BJ (cell line): ENCODE results near the gene PLPP1. TPM values are rescaled to one million over a fixed set of nuclear protein-coding genes. Genes with fewer than 3 reads are reported as not detected.

Experiments used
- CTCF ChIA-PET: fragments of 350-600 bp; formaldehyde crosslinking; extraction: SDS; loops from one replicate; lab custom pipeline; 2021; ENCODE audit warnings: antibody characterized with exemption, inconsistent platforms; lab: Yijun Ruan, JAX
- POLR2A ChIA-PET: fragments of 300-600 bp; sonication (Branson Sonifier 250); formaldehyde crosslinking; extraction: SDS; loops from one replicate; lab custom pipeline; 2021; ENCODE audit warnings: antibody characterized with exemption; lab: Charles Lee
- DNase-seq: peaks from one replicate; pipeline ENCODE4 v3.0.0-alpha.2; 2011; ENCODE audit warnings: low read depth
- H3K27me3 ChIP-seq: 2 replicates; pipeline ENCODE4 v1.6.0; 2011; ENCODE audit warnings: low read length; ENCODE audit not compliant: control insufficient read depth, insufficient read depth
- H3K36me3 ChIP-seq: 2 replicates; pipeline ENCODE4 v1.5.1; 2011; ENCODE audit warnings: low read length; ENCODE audit not compliant: control insufficient read depth, insufficient read depth
- H3K4me3 ChIP-seq: 2 replicates; pipeline ENCODE4 v1.5.1; 2011; ENCODE audit warnings: low read depth, mild to moderate bottlenecking, control low read depth, low read length
- polyA plus RNA-seq: library from polyadenylated mRNA; depleted of rRNA; stranded (reverse); fragments of >200 nt; gene quantifications from 2 replicates; pipeline ENCODE4 v1.2.3, GENCODE V29; 2011
- TF ChIP-seq, protein P1 (sequence below): IDR thresholded peaks from 2 replicates; pipeline ENCODE4 v1.5.1; 2011; ENCODE audit warnings: low read depth, mild to moderate bottlenecking, control low read depth, inconsistent platforms, low read length, moderate library complexity; ENCODE audit not compliant: insufficient read depth

Gene PLPP1
- polyA plus RNA-seq, 1 experiment = 43.1 TPM

- no peak for DNase-seq
- CTCF ChIA-PET = interaction anchor here (0.6 kb wide), 1 partner anchor 59 kb away, joined by 3 read pairs; no protein-coding TSS in a partner anchor
Measured at GRCh38 chr5:55530669-55531068, 4.1 kb downstream of the PLPP1 start.

GRCh38 chr5:55524816-55525215 is 9.9 kb downstream of the PLPP1 start:
- ChIA-PET CTCF (no interaction called here), POLR2A (no interaction called here)
- Histone ChIP-seq H3K36me3 (no peaks in the 10 kb centered on the region), H3K4me3 (no peak overlapping the region), H3K27me3 (no peaks in the 10 kb centered on the region)
- TF ChIP-seq, protein P1, sequence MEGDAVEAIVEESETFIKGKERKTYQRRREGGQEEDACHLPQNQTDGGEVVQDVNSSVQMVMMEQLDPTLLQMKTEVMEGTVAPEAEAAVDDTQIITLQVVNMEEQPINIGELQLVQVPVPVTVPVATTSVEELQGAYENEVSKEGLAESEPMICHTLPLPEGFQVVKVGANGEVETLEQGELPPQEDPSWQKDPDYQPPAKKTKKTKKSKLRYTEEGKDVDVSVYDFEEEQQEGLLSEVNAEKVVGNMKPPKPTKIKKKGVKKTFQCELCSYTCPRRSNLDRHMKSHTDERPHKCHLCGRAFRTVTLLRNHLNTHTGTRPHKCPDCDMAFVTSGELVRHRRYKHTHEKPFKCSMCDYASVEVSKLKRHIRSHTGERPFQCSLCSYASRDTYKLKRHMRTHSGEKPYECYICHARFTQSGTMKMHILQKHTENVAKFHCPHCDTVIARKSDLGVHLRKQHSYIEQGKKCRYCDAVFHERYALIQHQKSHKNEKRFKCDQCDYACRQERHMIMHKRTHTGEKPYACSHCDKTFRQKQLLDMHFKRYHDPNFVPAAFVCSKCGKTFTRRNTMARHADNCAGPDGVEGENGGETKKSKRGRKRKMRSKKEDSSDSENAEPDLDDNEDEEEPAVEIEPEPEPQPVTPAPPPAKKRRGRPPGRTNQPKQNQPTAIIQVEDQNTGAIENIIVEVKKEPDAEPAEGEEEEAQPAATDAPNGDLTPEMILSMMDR = no peak
- DNase-seq = no peak

More at GRCh38 chr5:55530669-55531068, 4.1 kb downstream of the PLPP1 start:
- H3K36me3 ChIP-seq = no peaks in the 10 kb centered on the region
- no peaks in the 10 kb centered on the region for H3K27me3 ChIP-seq
- no peak overlapping the region for H3K4me3 ChIP-seq
- POLR2A ChIA-PET = no interaction called here
- TF ChIP-seq, protein P1 = no peak

- no peak for DNase-seq
- H3K4me3 ChIP-seq = no peak overlapping the region
- no peaks in the 10 kb centered on the region for H3K27me3 ChIP-seq
- POLR2A ChIA-PET = no interaction called here
- no peaks in the 10 kb centered on the region for H3K36me3 ChIP-seq
- CTCF ChIA-PET = interaction anchor here (0.6 to 1.6 kb wide), 3 partner anchors 29 to 297 kb away, joined by 3 read pairs; no protein-coding TSS in a partner anchor
- TF ChIP-seq, protein P1 = no peak
Measured at GRCh38 chr5:55523293-55523692, 11.5 kb downstream of the PLPP1 start.

DNA sequence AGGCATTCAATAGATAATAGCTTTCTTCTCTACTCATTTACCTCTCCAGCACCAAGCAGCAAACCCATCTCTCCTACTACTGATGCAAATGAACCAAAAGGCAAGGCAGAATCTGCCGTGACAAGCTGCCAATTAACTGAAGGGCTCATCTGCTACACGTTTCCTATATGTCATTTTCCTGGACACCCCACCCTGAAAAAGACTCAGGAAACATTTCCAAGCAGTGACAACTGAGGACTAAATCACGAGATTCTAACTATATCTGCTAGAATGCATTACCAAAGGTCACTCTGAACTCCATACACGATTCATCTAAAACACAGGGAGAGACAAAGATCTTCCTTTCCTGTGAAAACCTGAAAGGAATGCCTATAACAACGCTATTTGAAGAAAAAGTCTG is 12.9 kb downstream of the PLPP1 start:
- CTCF ChIA-PET = interaction anchor here (1.8 kb wide), 1 partner anchor 12 kb away, joined by 5 read pairs; no protein-coding TSS in a partner anchor
- POLR2A ChIA-PET = no interaction called here
- H3K36me3 ChIP-seq = no peaks in the 10 kb centered on the region
- no peaks in the 10 kb centered on the region for H3K27me3 ChIP-seq
- no peak for DNase-seq
- TF ChIP-seq, protein P1 = no peak
- H3K4me3 ChIP-seq = no peak overlapping the region

- ChIA-PET CTCF (interaction anchor here (0.6 kb wide), 1 partner anchor 155 kb away, joined by 3 read pairs; no protein-coding TSS in a partner anchor), POLR2A (no interaction called here)
- H3K4me3 ChIP-seq = no peak overlapping the region
- H3K27me3 ChIP-seq = no peaks in the 10 kb centered on the region
- H3K36me3 ChIP-seq = no peaks in the 10 kb centered on the region
- DNase-seq = no peak
- TF ChIP-seq, protein P1 = no peak
Measured at GRCh38 chr5:55520117-55520839, 14.5 kb downstream of the PLPP1 start.
